GM12878 (cell line): ENCODE results near the gene MAP3K6. TPM values are rescaled to one million over a fixed set of nuclear protein-coding genes. Genes with fewer than 3 reads are reported as not detected.

Experiments
- ATAC-seq: fragments of 200-7000 bp; cut with Tn5 transposase; 3 replicates; pipeline ENCODE4 v1.9.1; 2020; ENCODE audit warnings: mild to moderate bottlenecking, moderate library complexity
- BruUV-seq: library from RNA; stranded (reverse); fragments of 400-500 nt; replicated peaks from 2 replicates; lab custom pipeline; 2021; lab: Mats Ljungman, UMichigan
- CTCF ChIA-PET: fragments of 300-600 bp; sonication (Branson Sonifier 250); formaldehyde crosslinking; extraction: SDS; loops from one replicate; lab custom pipeline; 2021; ENCODE audit warnings: inconsistent platforms; lab: Yijun Ruan, JAX
- POLR2A ChIA-PET: fragments of 350-600 bp; formaldehyde crosslinking; extraction: SDS; loops from one replicate; lab custom pipeline; 2021; ENCODE audit warnings: inconsistent platforms; lab: Charles Lee
- RAD21 ChIA-PET: fragments of 300-600 bp; sonication (Branson Sonifier 250); formaldehyde crosslinking; loops from one replicate; lab custom pipeline; 2023; ENCODE audit warnings: antibody characterized with exemption; ENCODE audit not compliant: unreplicated experiment; lab: Charles Lee
- SMC1A ChIA-PET: fragments of 300-600 bp; sonication (Branson Sonifier 250); formaldehyde crosslinking; loops from one replicate; lab custom pipeline; 2023; ENCODE audit not compliant: unreplicated experiment, uncharacterized antibody; lab: Charles Lee
- DNase-seq: peaks from one replicate; pipeline ENCODE4 v3.0.0-alpha.2; 2011; ENCODE audit warnings: low read depth, low spot score
- FAIRE-seq: peaks from 3 replicates; lab custom pipeline; 2011; peaks lifted over from hg19 to GRCh38; lab: Jason Lieb, UNC
- H2AFZ ChIP-seq: 2 replicates; pipeline ENCODE4 v1.6.0; 2011; ENCODE audit warnings: low read depth, low read length, control low read depth; ENCODE audit not compliant: control insufficient read depth
- H3K27ac ChIP-seq: 2 replicates; pipeline ENCODE4 v1.5.1; 2011; ENCODE audit warnings: control low read depth; ENCODE audit not compliant: control insufficient read depth, insufficient read depth
- H3K27me3 ChIP-seq, 2 experiments: replicated peaks in 1 of 2; 2 replicates each; pipeline versions ENCODE4 v1.6.0 to v1.6.1; 2011; ENCODE audit warnings: low read length in 1 of 2; ENCODE audit not compliant: control insufficient read depth in 2 of 2, insufficient read depth in 2 of 2
- H3K36me3 ChIP-seq, 2 experiments: 2 replicates each; pipeline ENCODE4 v1.5.1; 2011; ENCODE audit warnings: low read length in 1 of 2; ENCODE audit not compliant: control insufficient read depth in 2 of 2, insufficient read depth in 2 of 2
- H3K4me1 ChIP-seq: 2 replicates; pipeline ENCODE4 v1.6.1; 2011; ENCODE audit warnings: mild to moderate bottlenecking, low read length, moderate library complexity, mixed read lengths; ENCODE audit not compliant: control insufficient read depth, insufficient read depth
- H3K4me2 ChIP-seq: 2 replicates; pipeline ENCODE4 v1.6.0; 2011; ENCODE audit warnings: control low read depth; ENCODE audit not compliant: control insufficient read depth, insufficient read depth
- H3K4me3 ChIP-seq: fragments of 200-600 bp; sonication (generic); 2 replicates; pipeline ENCODE4 v1.5.1; 2016
- H3K79me2 ChIP-seq: 2 replicates; pipeline ENCODE4 v1.6.0; 2011; ENCODE audit warnings: low read length; ENCODE audit not compliant: control insufficient read depth, insufficient read depth
- H3K9ac ChIP-seq: 2 replicates; pipeline ENCODE4 v1.8.0; 2011; ENCODE audit warnings: low read length, control low read depth, mixed read lengths; ENCODE audit not compliant: control insufficient read depth, insufficient read depth
- H3K9me3 ChIP-seq: replicated peaks from 3 replicates; pipeline ENCODE4 v1.5.1; 2011; ENCODE audit warnings: mild to moderate bottlenecking, low read length; ENCODE audit not compliant: control insufficient read depth, insufficient read depth
- H4K20me1 ChIP-seq: 2 replicates; pipeline ENCODE4 v1.6.0; 2011; ENCODE audit not compliant: control insufficient read depth, insufficient read depth
- CHD1 ChIP-seq: IDR thresholded peaks from 2 replicates; pipeline ENCODE4 v1.6.1; 2012; ENCODE audit warnings: low read depth, low read length, improper control_type of control experiment
- FOS ChIP-seq: IDR thresholded peaks from 3 replicates; pipeline ENCODE4 v1.6.1; 2011; ENCODE audit warnings: borderline replicate concordance; ENCODE audit not compliant: insufficient read length; ENCODE audit errors: extremely low read depth
- GABPA ChIP-seq: IDR thresholded peaks from 2 replicates; pipeline ENCODE4 v1.6.1; 2014; ENCODE audit warnings: antibody characterized with exemption, low read depth, mild to moderate bottlenecking, inconsistent platforms
- HDAC6 ChIP-seq: fragments of 200-600 bp; sonication (generic); IDR thresholded peaks from one replicate; pipeline ENCODE4 v1.8.0; 2017; ENCODE audit warnings: antibody characterized with exemption; ENCODE audit not compliant: unreplicated experiment
- HSF1 ChIP-seq: fragments of 150-350 bp; IDR thresholded peaks from 2 replicates; pipeline ENCODE4 v1.6.1; 2014; ENCODE audit warnings: mild to moderate bottlenecking, low read depth, low read length
- NRF1 ChIP-seq: conservative IDR thresholded peaks from 2 replicates; pipeline ENCODE4 v1.6.1; 2011; ENCODE audit warnings: mild to moderate bottlenecking, low read depth, low read length, improper control_type of control experiment
- SMAD5 ChIP-seq: IDR thresholded peaks from 2 replicates; pipeline ENCODE4 v1.6.1; 2016; ENCODE audit warnings: antibody characterized with exemption, low read depth
- SUZ12 ChIP-seq: fragments of 200-600 bp; sonication (generic); IDR thresholded peaks from one replicate; pipeline ENCODE4 v1.6.1; 2018; ENCODE audit warnings: antibody characterized with exemption, mild to moderate bottlenecking; ENCODE audit not compliant: unreplicated experiment
- TCF7 ChIP-seq: IDR thresholded peaks from 2 replicates; pipeline ENCODE4 v1.6.1; 2014; ENCODE audit warnings: antibody characterized with exemption, borderline replicate concordance
- WGBS: methylation state at CpG from one replicate; pipeline ENCODE4 v1.1.6; 2016; ENCODE audit warnings: low lambda C conversion rate; ENCODE audit not compliant: insufficient replicate concordance, insufficient coverage; ENCODE audit errors: missing lambda C conversion rate; 5-methylcytosine and 5-hydroxymethylcytosine counted together
- in situ Hi-C: fragments of 300-500 bp; cut with MboI; formaldehyde crosslinking; loops from 9 replicates; pipeline ENCODE4 v1.14.3; 2018; ENCODE audit warnings: mixed read lengths
- intact Hi-C: fragments of 100-400 bp; cut with micrococcal nuclease; formaldehyde crosslinking; loops from one replicate; pipeline ENCODE4 v1.14.2; 2022; ENCODE audit not compliant: unreplicated experiment
- polyA plus RNA-seq, 11 experiments: library from polyadenylated mRNA; depleted of rRNA in 4 of 11; unstranded in 6 of 11; stranded (reverse) in 5 of 11; fragments of >200 nt; fragmentation: Nextera tagmentation in 4 of 11; fragmentation: Illumina TruSeq in 1 of 11; extraction: Ambion mirVana in 4 of 11; extraction: Trizol in 1 of 11; gene quantifications; 1 replicate in 1 of 11; 2 replicates in 10 of 11; pipeline versions ENCODE4 v1.2.1 to v1.2.3, GENCODE V29; 2011 to 2016; ENCODE audit warnings: inconsistent platforms in 2 of 11, missing spikeins in 2 of 11, low read depth in 1 of 11
- total RNA-seq, 4 experiments: library from RNA; depleted of rRNA in 3 of 4; stranded (reverse); fragments of >200 nt in 3 of 4; fragmentation: Illumina TruSeq in 1 of 4; extraction: Trizol in 1 of 4; gene quantifications; 2 replicates each; pipeline versions ENCODE4 v1.2.1 to v1.2.3, GENCODE V29; 2013 to 2021
- TF ChIP-seq, protein P1 (sequence below): IDR thresholded peaks from 2 replicates; pipeline ENCODE4 v1.6.1; 2011; ENCODE audit warnings: low read depth, low read length, improper control_type of control experiment, borderline replicate concordance

The MAP3K6 gene
- total and polyA plus RNA-seq, 10 of the 15 experiments (the other 5 are each of a cell fraction or from before 2014, with no cell fraction given) = 0.15 to 3.4 (median 1.2) TPM; not detected in 1

- no TSS peak for BruUV-seq
- H3K27ac ChIP-seq = no peak overlapping the region
- WGBS = 48% methylated on average over 3 of the region's 3 CpGs
- CTCF ChIA-PET = interaction anchor here (0.6 to 3.3 kb wide), 6 partner anchors 14 to 421 kb away, joined by 3 to 27 read pairs (median 3); no protein-coding TSS in a partner anchor
- no peak overlapping the region for H2AFZ ChIP-seq
- H3K4me1 ChIP-seq = no peaks in the 10 kb centered on the region
- POLR2A ChIA-PET = no interaction called here
- no peaks in the 10 kb centered on the region; a peak in 1 of 4 replicates for H3K27me3 ChIP-seq
- SMC1A ChIA-PET = interaction anchor here (1.1 kb wide), 2 partner anchors 9 to 13 kb away, joined by 3 read pairs; no protein-coding TSS in a partner anchor
- H4K20me1 ChIP-seq = no peaks in the 10 kb centered on the region
- no peaks in the 10 kb centered on the region for H3K36me3 ChIP-seq
- in situ Hi-C loops (no loop called here), intact Hi-C loops (no loop called here)
- ATAC-seq (no peak), DNase-seq (no peak), FAIRE-seq (no peak)
- no peak overlapping the region for H3K4me3 ChIP-seq
- RAD21 ChIA-PET = no interaction called here
- TF ChIP-seq CHD1 (no peak), GABPA (no peak), TCF7 (no peak), HDAC6 (no peak), FOS (no peak), NRF1 (no peak), HSF1 (no peak), SMAD5 (no peak), SUZ12 (no peak)
- TF ChIP-seq, protein P1, sequence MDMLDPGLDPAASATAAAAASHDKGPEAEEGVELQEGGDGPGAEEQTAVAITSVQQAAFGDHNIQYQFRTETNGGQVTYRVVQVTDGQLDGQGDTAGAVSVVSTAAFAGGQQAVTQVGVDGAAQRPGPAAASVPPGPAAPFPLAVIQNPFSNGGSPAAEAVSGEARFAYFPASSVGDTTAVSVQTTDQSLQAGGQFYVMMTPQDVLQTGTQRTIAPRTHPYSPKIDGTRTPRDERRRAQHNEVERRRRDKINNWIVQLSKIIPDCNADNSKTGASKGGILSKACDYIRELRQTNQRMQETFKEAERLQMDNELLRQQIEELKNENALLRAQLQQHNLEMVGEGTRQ = no peak
- no peaks in the 10 kb centered on the region for H3K9me3 ChIP-seq
- H3K79me2 ChIP-seq = no peaks in the 10 kb centered on the region
- H3K4me2 ChIP-seq = no peak overlapping the region
- no peak overlapping the region for H3K9ac ChIP-seq
Observed at GRCh38 chr1:27314169-27314568, 52.6 kb downstream of the MAP3K6 start.
